GM12878 (cell line): ENCODE results near the gene ANKRD55. TPM values are rescaled to one million over a fixed set of nuclear protein-coding genes. Genes with fewer than 3 reads are reported as not detected.

Source experiments
- ATAC-seq: fragments of 200-7000 bp; cut with Tn5 transposase; 3 replicates; pipeline ENCODE4 v1.9.1; 2020; ENCODE audit warnings: mild to moderate bottlenecking, moderate library complexity
- BruUV-seq: library from RNA; stranded (reverse); fragments of 400-500 nt; replicated peaks from 2 replicates; lab custom pipeline; 2021; lab: Mats Ljungman, UMichigan
- CTCF ChIA-PET: fragments of 300-600 bp; sonication (Branson Sonifier 250); formaldehyde crosslinking; extraction: SDS; loops from one replicate; lab custom pipeline; 2021; ENCODE audit warnings: inconsistent platforms; lab: Yijun Ruan, JAX
- POLR2A ChIA-PET: fragments of 350-600 bp; formaldehyde crosslinking; extraction: SDS; loops from one replicate; lab custom pipeline; 2021; ENCODE audit warnings: inconsistent platforms; lab: Charles Lee
- RAD21 ChIA-PET: fragments of 300-600 bp; sonication (Branson Sonifier 250); formaldehyde crosslinking; loops from one replicate; lab custom pipeline; 2023; ENCODE audit warnings: antibody characterized with exemption; ENCODE audit not compliant: unreplicated experiment; lab: Charles Lee
- SMC1A ChIA-PET: fragments of 300-600 bp; sonication (Branson Sonifier 250); formaldehyde crosslinking; loops from one replicate; lab custom pipeline; 2023; ENCODE audit not compliant: unreplicated experiment, uncharacterized antibody; lab: Charles Lee
- DNase-seq: peaks from one replicate; pipeline ENCODE4 v3.0.0-alpha.2; 2011; ENCODE audit warnings: low read depth, low spot score
- FAIRE-seq: peaks from 3 replicates; lab custom pipeline; 2011; peaks lifted over from hg19 to GRCh38; lab: Jason Lieb, UNC
- H2AFZ ChIP-seq: 2 replicates; pipeline ENCODE4 v1.6.0; 2011; ENCODE audit warnings: low read depth, low read length, control low read depth; ENCODE audit not compliant: control insufficient read depth
- H3K27ac ChIP-seq: 2 replicates; pipeline ENCODE4 v1.5.1; 2011; ENCODE audit warnings: control low read depth; ENCODE audit not compliant: control insufficient read depth, insufficient read depth
- H3K27me3 ChIP-seq, 2 experiments: replicated peaks in 1 of 2; 2 replicates each; pipeline versions ENCODE4 v1.6.0 to v1.6.1; 2011; ENCODE audit warnings: low read length in 1 of 2; ENCODE audit not compliant: control insufficient read depth in 2 of 2, insufficient read depth in 2 of 2
- H3K36me3 ChIP-seq, 2 experiments: 2 replicates each; pipeline ENCODE4 v1.5.1; 2011; ENCODE audit warnings: low read length in 1 of 2; ENCODE audit not compliant: control insufficient read depth in 2 of 2, insufficient read depth in 2 of 2
- H3K4me1 ChIP-seq: 2 replicates; pipeline ENCODE4 v1.6.1; 2011; ENCODE audit warnings: mild to moderate bottlenecking, low read length, moderate library complexity, mixed read lengths; ENCODE audit not compliant: control insufficient read depth, insufficient read depth
- H3K4me2 ChIP-seq: 2 replicates; pipeline ENCODE4 v1.6.0; 2011; ENCODE audit warnings: control low read depth; ENCODE audit not compliant: control insufficient read depth, insufficient read depth
- H3K4me3 ChIP-seq: fragments of 200-600 bp; sonication (generic); 2 replicates; pipeline ENCODE4 v1.5.1; 2016
- H3K79me2 ChIP-seq: 2 replicates; pipeline ENCODE4 v1.6.0; 2011; ENCODE audit warnings: low read length; ENCODE audit not compliant: control insufficient read depth, insufficient read depth
- H3K9ac ChIP-seq: 2 replicates; pipeline ENCODE4 v1.8.0; 2011; ENCODE audit warnings: low read length, control low read depth, mixed read lengths; ENCODE audit not compliant: control insufficient read depth, insufficient read depth
- H3K9me3 ChIP-seq: replicated peaks from 3 replicates; pipeline ENCODE4 v1.5.1; 2011; ENCODE audit warnings: mild to moderate bottlenecking, low read length; ENCODE audit not compliant: control insufficient read depth, insufficient read depth
- H4K20me1 ChIP-seq: 2 replicates; pipeline ENCODE4 v1.6.0; 2011; ENCODE audit not compliant: control insufficient read depth, insufficient read depth
- BCL11A ChIP-seq: IDR thresholded peaks from 2 replicates; pipeline ENCODE4 v1.6.1; 2011; ENCODE audit warnings: low read depth, low read length
- CUX1 ChIP-seq: IDR thresholded peaks from 2 replicates; pipeline ENCODE4 v1.6.1; 2012; ENCODE audit warnings: improper control_type of control experiment, low read depth, low read length; ENCODE audit not compliant: insufficient replicate concordance
- LARP7 ChIP-seq: fragments of 450-650 bp; IDR thresholded peaks from 2 replicates; pipeline ENCODE4 v1.6.1; 2017; ENCODE audit warnings: mild to moderate bottlenecking
- USF2 ChIP-seq: IDR thresholded peaks from 2 replicates; pipeline ENCODE4 v1.6.1; 2011; ENCODE audit warnings: low read depth, low read length, improper control_type of control experiment, borderline replicate concordance
- ZBTB4 ChIP-seq: fragments of 450-650 bp; formaldehyde crosslinking; IDR thresholded peaks from 2 replicates; pipeline ENCODE4 v1.4.0; 2022; ENCODE audit warnings: mild to moderate bottlenecking, moderate library complexity
- ZNF24 ChIP-seq: fragments of 450-650 bp; IDR thresholded peaks from 2 replicates; pipeline ENCODE4 v1.6.1; 2017; ENCODE audit warnings: antibody characterized with exemption, mild to moderate bottlenecking
- WGBS: methylation state at CpG from one replicate; pipeline ENCODE4 v1.1.6; 2016; ENCODE audit warnings: low lambda C conversion rate; ENCODE audit not compliant: insufficient replicate concordance, insufficient coverage; ENCODE audit errors: missing lambda C conversion rate; 5-methylcytosine and 5-hydroxymethylcytosine counted together
- in situ Hi-C: fragments of 300-500 bp; cut with MboI; formaldehyde crosslinking; loops from 9 replicates; pipeline ENCODE4 v1.14.3; 2018; ENCODE audit warnings: mixed read lengths
- intact Hi-C: fragments of 100-400 bp; cut with micrococcal nuclease; formaldehyde crosslinking; loops from one replicate; pipeline ENCODE4 v1.14.2; 2022; ENCODE audit not compliant: unreplicated experiment
- polyA plus RNA-seq, 11 experiments: library from polyadenylated mRNA; depleted of rRNA in 4 of 11; unstranded in 6 of 11; stranded (reverse) in 5 of 11; fragments of >200 nt; fragmentation: Nextera tagmentation in 4 of 11; fragmentation: Illumina TruSeq in 1 of 11; extraction: Ambion mirVana in 4 of 11; extraction: Trizol in 1 of 11; gene quantifications; 1 replicate in 1 of 11; 2 replicates in 10 of 11; pipeline versions ENCODE4 v1.2.1 to v1.2.3, GENCODE V29; 2011 to 2016; ENCODE audit warnings: inconsistent platforms in 2 of 11, missing spikeins in 2 of 11, low read depth in 1 of 11
- total RNA-seq, 4 experiments: library from RNA; depleted of rRNA in 3 of 4; stranded (reverse); fragments of >200 nt in 3 of 4; fragmentation: Illumina TruSeq in 1 of 4; extraction: Trizol in 1 of 4; gene quantifications; 2 replicates each; pipeline versions ENCODE4 v1.2.1 to v1.2.3, GENCODE V29; 2013 to 2021

ANKRD55 gene
- total and polyA plus RNA-seq, 10 of the 15 experiments (the other 5 are each of a cell fraction or from before 2014, with no cell fraction given), result 0.04 TPM; not detected in 9

- Histone ChIP-seq H3K9me3 (no peaks in the 10 kb centered on the region), H4K20me1 (no peaks in the 10 kb centered on the region), H3K27me3 (no peaks in the 10 kb centered on the region), H3K4me1 (peaks cover 23% of the 10 kb centered on the region), H3K79me2 (no peaks in the 10 kb centered on the region), H3K4me3 (no peak overlapping the region), H2AFZ (no peak overlapping the region), H3K9ac (no peak overlapping the region), H3K36me3 (no peaks in the 10 kb centered on the region), H3K4me2 (no peak overlapping the region), H3K27ac (peak overlapping the region; percentile 76)
- intact Hi-C loops, result loop anchor here (2.0 kb wide), 1 partner anchor 35 kb away; no protein-coding TSS in a partner anchor
- in situ Hi-C loops, result no loop called here
- ChIA-PET POLR2A (interaction anchor here (0.7 to 5.1 kb wide), 13 partner anchors 7 to 102 kb away, joined by 3 to 38 read pairs (median 8); no protein-coding TSS in a partner anchor), RAD21 (interaction anchor here (0.7 to 4.6 kb wide), 25 partner anchors 8 to 191 kb away, joined by 3 to 92 read pairs (median 8); partner anchors contain the start of gene IL6ST), CTCF (interaction anchor here (0.8 to 2.9 kb wide), 17 partner anchors 8 to 157 kb away, joined by 3 to 20 read pairs (median 4); no protein-coding TSS in a partner anchor), SMC1A (interaction anchor here (1.0 to 10.6 kb wide), 24 partner anchors 9 to 157 kb away, joined by 3 to 206 read pairs (median 8); partner anchors contain the start of gene IL6ST)
- TF ChIP-seq BCL11A, result no peak
- peak; percentile 96 for TF ChIP-seq ZNF24
- ATAC-seq (no peak), FAIRE-seq (no peak), DNase-seq (no peak)
- 89% methylated on average over 2 of the region's 2 CpGs for WGBS
- BruUV-seq, result no TSS peak
These were observed 139.2 kb downstream of the ANKRD55 start for GRCh38 chr5:56093970-56094369.

GRCh38 chr5:56092115-56092514 lies 141.0 kb downstream of the ANKRD55 start:
- no peak overlapping the region for H3K27ac ChIP-seq
- no TSS peak for BruUV-seq
- ChIA-PET POLR2A (no interaction called here), CTCF (interaction anchor here (1.4 kb wide), 1 partner anchor 108 kb away, joined by 3 read pairs; no protein-coding TSS in a partner anchor), SMC1A (interaction anchor here (6.9 to 10.6 kb wide), 3 partner anchors 11 to 51 kb away, joined by 49 to 206 read pairs (median 130); no protein-coding TSS in a partner anchor), RAD21 (interaction anchor here (0.8 to 1.5 kb wide), 7 partner anchors 12 to 100 kb away, joined by 3 to 10 read pairs (median 3); partner anchors contain the start of gene IL6ST)
- in situ Hi-C loops, result no loop called here
- H3K9me3 ChIP-seq, result no peaks in the 10 kb centered on the region
- no peak for DNase-seq
- ATAC-seq, result no peak
- H2AFZ ChIP-seq, result no peak overlapping the region
- H3K4me2 ChIP-seq, result no peak overlapping the region
- H3K4me3 ChIP-seq, result no peak overlapping the region
- H3K79me2 ChIP-seq, result no peaks in the 10 kb centered on the region
- intact Hi-C loops, result no loop called here
- H3K4me1 ChIP-seq, result peaks cover 28% of the 10 kb centered on the region
- no peak for FAIRE-seq
- H3K27me3 ChIP-seq, result no peaks in the 10 kb centered on the region
- no peaks in the 10 kb centered on the region for H4K20me1 ChIP-seq
- 70% methylated on average over 5 of the region's 5 CpGs for WGBS
- H3K36me3 ChIP-seq, result no peaks in the 10 kb centered on the region
- no peak overlapping the region for H3K9ac ChIP-seq
- TF ChIP-seq CUX1 (no peak), USF2 (no peak), ZBTB4 (CRISPR knock-in tag) (no peak), LARP7 (no peak)
